GM10248 (cell line): Measurements from ENCODE around the gene TNFRSF19.

Experiments
- CTCF ChIA-PET: fragments of 300-600 bp; sonication (Branson Sonifier 250); formaldehyde crosslinking; extraction: SDS; loops from one replicate; lab custom pipeline; 2021; ENCODE audit warnings: antibody characterized with exemption; lab: Yijun Ruan, JAX
- POLR2A ChIA-PET: fragments of 350-650 bp; sonication (Branson Sonifier 250); formaldehyde crosslinking; extraction: SDS; loops from one replicate; lab custom pipeline; 2020; ENCODE audit warnings: antibody characterized with exemption; lab: Yijun Ruan, JAX
- DNase-seq: peaks from one replicate; pipeline ENCODE4 v3.0.0; 2012; ENCODE audit errors: extremely low spot score
- TF ChIP-seq, protein P1 (sequence below): IDR thresholded peaks from 2 replicates; pipeline ENCODE4 v1.5.1; 2012; ENCODE audit warnings: mild to moderate bottlenecking, low read depth; ENCODE audit errors: extremely low read depth, missing control alignments, control extremely low read depth

TNFRSF19 gene

DNA sequence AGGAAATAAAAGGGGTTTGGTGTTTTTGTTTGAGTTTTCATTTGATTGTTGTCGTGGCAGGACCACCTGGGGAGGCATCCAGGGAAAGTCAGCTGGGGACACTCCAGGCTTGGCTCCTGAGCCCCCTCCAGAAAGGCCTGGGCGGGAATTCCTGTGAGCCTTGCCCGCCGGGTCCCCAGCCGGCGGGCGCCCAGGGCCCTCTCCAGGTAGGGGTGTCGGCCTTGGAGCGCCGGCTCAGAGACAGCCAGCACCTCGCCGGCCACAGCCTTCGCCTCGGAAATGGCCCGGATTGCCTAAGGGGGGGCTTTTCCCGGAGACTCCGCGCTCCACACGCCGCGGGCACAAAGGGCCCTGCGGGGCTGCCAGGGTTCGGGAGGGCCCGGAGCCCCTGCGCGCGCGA lies 125.0 kb downstream of the TNFRSF19 start:
- DNase-seq = no peak
- POLR2A ChIA-PET = no interaction called here
- TF ChIP-seq, protein P1, sequence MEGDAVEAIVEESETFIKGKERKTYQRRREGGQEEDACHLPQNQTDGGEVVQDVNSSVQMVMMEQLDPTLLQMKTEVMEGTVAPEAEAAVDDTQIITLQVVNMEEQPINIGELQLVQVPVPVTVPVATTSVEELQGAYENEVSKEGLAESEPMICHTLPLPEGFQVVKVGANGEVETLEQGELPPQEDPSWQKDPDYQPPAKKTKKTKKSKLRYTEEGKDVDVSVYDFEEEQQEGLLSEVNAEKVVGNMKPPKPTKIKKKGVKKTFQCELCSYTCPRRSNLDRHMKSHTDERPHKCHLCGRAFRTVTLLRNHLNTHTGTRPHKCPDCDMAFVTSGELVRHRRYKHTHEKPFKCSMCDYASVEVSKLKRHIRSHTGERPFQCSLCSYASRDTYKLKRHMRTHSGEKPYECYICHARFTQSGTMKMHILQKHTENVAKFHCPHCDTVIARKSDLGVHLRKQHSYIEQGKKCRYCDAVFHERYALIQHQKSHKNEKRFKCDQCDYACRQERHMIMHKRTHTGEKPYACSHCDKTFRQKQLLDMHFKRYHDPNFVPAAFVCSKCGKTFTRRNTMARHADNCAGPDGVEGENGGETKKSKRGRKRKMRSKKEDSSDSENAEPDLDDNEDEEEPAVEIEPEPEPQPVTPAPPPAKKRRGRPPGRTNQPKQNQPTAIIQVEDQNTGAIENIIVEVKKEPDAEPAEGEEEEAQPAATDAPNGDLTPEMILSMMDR = no peak
- CTCF ChIA-PET = no interaction called here

DNA sequence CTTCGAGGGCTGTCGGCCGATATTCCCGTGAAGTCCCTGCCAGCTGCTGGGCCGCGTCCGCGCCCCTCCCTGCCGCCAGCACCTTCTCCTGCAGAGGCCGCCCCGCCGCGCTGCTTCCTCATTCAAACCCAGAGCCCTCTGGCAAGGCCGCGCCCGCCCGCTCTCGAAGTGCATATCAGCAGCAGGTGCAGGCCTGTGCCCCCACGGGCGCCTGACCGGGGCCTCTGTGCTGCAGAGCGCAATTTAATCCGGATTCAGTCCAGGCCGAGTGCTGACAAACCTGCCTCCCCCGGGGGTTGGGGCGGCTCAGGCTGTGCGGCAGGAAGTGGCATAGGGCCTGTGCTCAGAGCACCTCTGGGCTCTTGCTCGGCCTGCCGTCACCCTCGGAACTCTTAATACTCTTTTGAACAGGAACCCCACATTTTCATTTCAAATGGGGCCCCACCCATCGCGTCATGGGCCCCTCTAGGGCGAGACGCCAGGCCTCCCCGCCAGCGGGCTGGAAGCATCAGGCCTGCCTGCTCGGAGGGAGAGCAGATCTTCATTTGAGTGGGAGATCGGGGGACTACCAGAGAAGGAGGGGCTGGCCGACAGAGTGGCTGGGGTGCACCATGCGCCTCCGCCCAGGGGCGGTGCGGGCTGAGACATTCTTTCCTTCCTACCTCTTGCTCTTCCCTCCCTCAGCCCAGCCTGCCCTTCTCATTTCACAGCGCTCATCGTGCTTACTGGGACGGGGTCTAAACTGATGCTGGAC lies 125.7 kb downstream of the TNFRSF19 start:
- ChIA-PET CTCF (interaction anchor here (2.2 kb wide), 1 partner anchor 45 kb away, joined by 6 read pairs; no protein-coding TSS in a partner anchor), POLR2A (no interaction called here)
- TF ChIP-seq, protein P1 = no peak
- peak; percentile 79 for DNase-seq

DNA sequence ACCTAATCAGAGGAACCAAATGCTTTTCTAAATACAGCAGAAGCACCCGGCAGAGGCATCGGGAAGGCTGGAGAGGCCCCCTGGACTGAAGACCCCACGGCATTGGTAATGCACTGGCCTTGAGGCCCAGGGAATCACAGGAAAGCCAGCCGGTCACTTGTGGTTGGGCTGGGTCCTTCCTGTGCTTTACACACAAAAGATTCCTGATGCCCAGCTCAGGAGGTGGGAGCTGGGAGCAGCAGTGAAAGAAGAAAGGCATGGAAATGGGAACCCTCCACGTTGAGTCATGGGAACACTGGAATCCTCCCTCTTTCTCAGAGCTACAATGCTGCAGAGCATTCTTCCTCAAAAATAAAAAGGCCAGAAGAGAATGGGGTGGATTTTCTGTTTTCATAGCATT lies 126.4 kb downstream of the TNFRSF19 start:
- ChIA-PET POLR2A (no interaction called here), CTCF (interaction anchor here (1.1 to 2.2 kb wide), 2 partner anchors 24 to 45 kb away, joined by 3 to 6 read pairs; no protein-coding TSS in a partner anchor)
- TF ChIP-seq, protein P1 = no peak
- no peak for DNase-seq

DNA sequence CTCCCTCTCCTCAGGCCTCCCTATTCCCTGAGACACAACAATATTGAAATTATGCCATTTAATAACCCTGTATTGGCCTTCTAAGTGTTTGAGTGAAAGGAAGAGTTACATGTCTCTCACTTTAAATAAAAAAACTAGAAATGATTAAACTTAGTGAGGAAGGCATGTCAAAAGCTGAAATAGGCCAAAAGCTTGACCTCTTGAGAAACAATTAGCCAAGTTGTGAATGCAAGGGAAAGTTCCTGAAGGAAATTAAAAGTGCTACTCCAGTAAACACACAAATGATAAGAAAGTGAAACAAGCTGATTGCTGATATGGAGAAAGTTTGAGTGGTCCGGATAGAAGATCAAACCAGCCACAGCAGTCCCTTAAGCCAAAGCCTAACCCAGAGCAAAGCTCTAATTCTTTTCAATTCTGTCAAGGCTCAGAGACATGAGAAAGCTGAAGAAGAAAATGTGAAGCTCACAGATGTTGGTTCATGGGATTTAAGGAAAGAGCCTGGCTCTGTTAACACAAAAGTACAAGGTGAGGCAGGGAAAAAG lies 127.6 kb downstream of the TNFRSF19 start:
- no peak for DNase-seq
- POLR2A ChIA-PET = no interaction called here
- CTCF ChIA-PET = interaction anchor here (1.0 to 2.2 kb wide), 4 partner anchors 10 to 43 kb away, joined by 3 to 6 read pairs (median 4); no protein-coding TSS in a partner anchor
- TF ChIP-seq, protein P1 = no peak

DNA sequence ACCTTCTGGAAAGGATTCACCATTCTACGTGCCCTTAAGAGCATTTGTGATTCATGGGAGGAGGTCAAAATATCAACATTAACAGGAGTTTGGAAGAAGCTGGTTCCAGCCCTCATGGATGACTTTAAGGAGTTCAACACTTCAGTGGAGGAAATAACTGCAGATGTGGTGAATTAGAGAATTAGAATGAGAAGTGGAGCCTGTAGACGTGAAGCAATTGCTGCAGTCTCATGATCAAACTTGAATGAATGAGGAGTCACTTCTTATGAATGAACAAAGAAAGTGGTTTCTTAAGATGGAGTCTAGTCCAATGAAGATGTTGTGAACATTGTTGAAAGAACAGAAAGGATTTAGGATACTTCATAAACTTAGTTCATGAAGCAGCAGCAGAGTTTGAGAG lies 129.1 kb downstream of the TNFRSF19 start:
- DNase-seq = no peak
- ChIA-PET POLR2A (no interaction called here), CTCF (interaction anchor here (0.9 to 1.4 kb wide), 2 partner anchors 10 to 14 kb away, joined by 3 to 7 read pairs; no protein-coding TSS in a partner anchor)
- TF ChIP-seq, protein P1 = no peak

DNA sequence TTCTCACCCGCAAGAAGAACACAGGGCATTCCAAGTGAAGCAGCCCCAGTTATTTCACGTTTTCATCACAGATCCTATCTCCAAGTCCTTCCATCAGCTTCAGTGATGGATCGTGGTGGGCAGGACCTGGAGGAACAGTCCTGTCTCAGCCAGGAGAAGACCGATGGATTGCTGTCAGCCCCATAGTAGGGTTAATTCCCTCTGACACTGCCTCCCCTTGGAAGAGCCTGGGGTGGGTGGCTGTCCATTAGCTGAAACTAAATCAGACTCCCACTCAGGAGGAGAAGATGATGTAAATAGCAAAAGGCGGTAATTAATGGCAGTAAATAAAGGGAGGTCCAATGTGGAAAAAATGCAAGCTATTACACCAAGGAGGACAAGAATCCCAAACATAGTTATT lies 131.0 kb downstream of the TNFRSF19 start:
- ChIA-PET POLR2A (no interaction called here), CTCF (interaction anchor here (0.8 to 1.6 kb wide), 2 partner anchors 18 to 31 kb away, joined by 3 read pairs; no protein-coding TSS in a partner anchor)
- no peak for DNase-seq
- TF ChIP-seq, protein P1 = no peak
